ENCODE measurements around the gene SLC25A11. TPM values are rescaled to one million over a fixed set of nuclear protein-coding genes. Genes with fewer than 3 reads are reported as not detected.

Gene SLC25A11
- total and polyA plus RNA-seq, 7 donors = 97.1 to 225 (median 128) TPM

- intact Hi-C loops (cut with DNase I) = no loop called here
- peaks cover 9 to 92% of the 10 kb centered on the region in 2 donors for H3K36me3 ChIP-seq (ENCODE audit: insufficient read depth in 1 of 2, low read depth in 1 of 2)
- no peak for TF ChIP-seq CTCF (IDR thresholded peaks at IDR 0.05)
- DNase-seq = peak; percentile 65 to 89
- H3K27ac ChIP-seq = peak overlapping the region; percentile 86
- 27 to 54% (median 40%) methylated on average over 9 of the region's 9 CpGs for WGBS, 3 donors
- H3K27me3 ChIP-seq (ENCODE audit: insufficient read depth in 3 of 3, low read length in 2 of 3) = no peaks in the 10 kb centered on the region
- peaks cover 34% of the 10 kb centered on the region for H3K4me1 ChIP-seq
- H3K4me3 ChIP-seq = peak overlapping the region; percentile 22
- no peaks in the 10 kb centered on the region for H3K9me3 ChIP-seq
- peak; percentile 89 to 95 (median 94) for ATAC-seq
These were observed 34.3 kb upstream of the SLC25A11 start for GRCh38 chr17:4974115-4974670.

GRCh38 chr17:4973256-4974114, 33.6 kb upstream of the SLC25A11 start:
- Histone ChIP-seq H3K4me3 (peak overlapping the region; percentile 22), H3K27me3 (ENCODE audit: insufficient read depth in 3 of 3, low read length in 2 of 3) (no peaks in the 10 kb centered on the region), H3K9me3 (no peaks in the 10 kb centered on the region), H3K36me3 (ENCODE audit: insufficient read depth in 1 of 2, low read depth in 1 of 2) (peaks cover 9 to 92% of the 10 kb centered on the region in 2 donors), H3K27ac (peak overlapping the region; percentile 86), H3K4me1 (peaks cover 41% of the 10 kb centered on the region)
- ATAC-seq (peak in 2 of 4 donors; percentile 3 to 22), DNase-seq (no peak)
- 76 to 83% (median 81%) methylated on average over 10 of the region's 10 CpGs for WGBS, 3 donors
- intact Hi-C loops (cut with DNase I) = no loop called here
- no peak for TF ChIP-seq CTCF (IDR thresholded peaks at IDR 0.05)

- peak overlapping the region; percentile 22 for H3K4me3 ChIP-seq
- DNase-seq (peak in 1 of 2 donors; percentile 72), ATAC-seq (peak in 1 of 4 donors; percentile 9)
- H3K4me1 ChIP-seq = peaks cover 43% of the 10 kb centered on the region
- no peaks in the 10 kb centered on the region for H3K27me3 ChIP-seq (ENCODE audit: insufficient read depth in 3 of 3, low read length in 2 of 3)
- WGBS, 3 donors = 43 to 65% (median 45%) methylated on average over 10 to 12 of the region's 12 CpGs
- H3K36me3 ChIP-seq (ENCODE audit: insufficient read depth in 1 of 2, low read depth in 1 of 2) = peaks cover 8 to 84% of the 10 kb centered on the region in 2 donors
- TF ChIP-seq CTCF (IDR thresholded peaks at IDR 0.05) = no peak
- H3K27ac ChIP-seq = peak overlapping the region; percentile 86
- intact Hi-C loops (cut with DNase I) = no loop called here
- H3K9me3 ChIP-seq = no peaks in the 10 kb centered on the region
These were observed 32.9 kb upstream of the SLC25A11 start for GRCh38 chr17:4972752-4973151.

- TF ChIP-seq CTCF (IDR thresholded peaks at IDR 0.05) = no peak
- H3K27me3 ChIP-seq (ENCODE audit: insufficient read depth in 3 of 3, low read length in 2 of 3) = no peaks in the 10 kb centered on the region
- WGBS, 3 donors = 74 to 89% (median 77%) methylated on average over 8 to 12 of the region's 12 CpGs
- H3K9me3 ChIP-seq = no peaks in the 10 kb centered on the region
- ATAC-seq (no peak), DNase-seq (no peak)
- H3K4me1 ChIP-seq = peaks cover 43% of the 10 kb centered on the region
- H3K4me3 ChIP-seq = no peak overlapping the region
- intact Hi-C loops (cut with DNase I) = no loop called here
- H3K27ac ChIP-seq = peak overlapping the region; percentile 86
- peaks cover 4 to 80% of the 10 kb centered on the region in 2 donors for H3K36me3 ChIP-seq (ENCODE audit: insufficient read depth in 1 of 2, low read depth in 1 of 2)
These were observed 32.5 kb upstream of the SLC25A11 start for GRCh38 chr17:4972322-4972721.
